ENCODE results near the gene TSEN2. TPM values are rescaled to one million over a fixed set of nuclear protein-coding genes. Genes with fewer than 3 reads are reported as not detected.

TSEN2 gene
- total and polyA plus RNA-seq, 9 of the 15 experiments (the other 6 are each of a cell fraction or from before 2014, with no cell fraction given), result 38.5 to 76.3 (median 46.6) TPM

DNA sequence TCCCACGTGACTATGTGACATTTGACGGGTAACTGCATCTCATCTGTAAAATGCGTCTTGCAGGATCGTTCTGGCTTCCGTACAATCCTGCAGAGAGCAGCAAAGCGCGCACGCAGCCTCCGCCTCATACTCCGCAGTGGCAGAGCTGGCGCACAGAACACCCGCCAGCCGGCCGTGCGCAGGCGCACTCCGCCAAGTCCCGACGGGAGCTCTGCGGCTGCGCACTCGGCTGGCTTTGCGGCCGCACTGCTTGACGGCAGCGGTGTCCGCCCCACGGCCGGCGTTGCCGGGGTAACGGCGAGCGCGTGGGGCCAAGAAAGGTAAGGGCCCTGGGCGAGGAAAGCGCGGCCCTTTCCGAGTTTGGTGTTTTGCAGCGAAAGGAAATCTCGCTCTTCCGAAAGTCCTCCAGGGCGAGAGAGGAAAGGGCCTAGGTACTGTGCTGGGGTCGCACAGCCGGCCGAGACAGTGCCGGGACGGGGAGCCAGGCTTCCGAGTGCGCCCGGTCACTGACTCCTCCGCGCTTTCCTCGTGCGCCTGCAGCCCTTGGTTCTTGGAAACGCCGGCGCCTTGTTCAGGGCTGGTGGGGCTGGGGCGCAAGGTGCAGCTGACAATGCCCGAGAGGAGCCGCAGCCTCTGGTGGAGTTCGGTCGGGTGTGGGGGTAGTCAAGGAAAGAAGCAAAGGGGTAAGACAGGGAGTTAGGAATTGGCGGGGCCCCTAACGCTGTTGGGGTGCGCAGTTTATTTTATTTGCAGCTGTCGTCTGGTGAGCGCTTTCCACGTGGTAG is at the start of gene TSEN2 (continued):
- TF ChIP-seq, protein P1, sequence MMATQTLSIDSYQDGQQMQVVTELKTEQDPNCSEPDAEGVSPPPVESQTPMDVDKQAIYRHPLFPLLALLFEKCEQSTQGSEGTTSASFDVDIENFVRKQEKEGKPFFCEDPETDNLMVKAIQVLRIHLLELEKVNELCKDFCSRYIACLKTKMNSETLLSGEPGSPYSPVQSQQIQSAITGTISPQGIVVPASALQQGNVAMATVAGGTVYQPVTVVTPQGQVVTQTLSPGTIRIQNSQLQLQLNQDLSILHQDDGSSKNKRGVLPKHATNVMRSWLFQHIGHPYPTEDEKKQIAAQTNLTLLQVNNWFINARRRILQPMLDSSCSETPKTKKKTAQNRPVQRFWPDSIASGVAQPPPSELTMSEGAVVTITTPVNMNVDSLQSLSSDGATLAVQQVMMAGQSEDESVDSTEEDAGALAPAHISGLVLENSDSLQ (IDR thresholded peaks at IDR 0.05), result peak; percentile 67
- TF ChIP-seq RBM22 (IDR thresholded peaks at IDR 0.05; ENCODE audit: low read depth, low read length, poor library complexity, severe bottlenecking) (peak; percentile 68), SUPT5H (IDR thresholded peaks at IDR 0.05) (peak; percentile 88), TBL1XR1 (IDR thresholded peaks at IDR 0.05; ENCODE audit: low read length in 2 of 2) (no peak), SMARCA5 (IDR thresholded peaks at IDR 0.05) (no peak), HNRNPUL1 (IDR thresholded peaks at IDR 0.05; ENCODE audit: low read length) (no peak), NR2C2 (CRISPR knock-in tag; IDR thresholded peaks at IDR 0.05) (peak; percentile 66; the same call in 1 of the 2 replicates), NR2C2 (tag; IDR thresholded peaks at IDR 0.05) (no peak; the same call in 1 of the 2 replicates), JUND (IDR thresholded peaks at IDR 0.05; ENCODE audit: borderline replicate concordance, low read depth, low read length) (0 out of 2 replicates have a peak, but pooled peaks have one; percentile 15), JUND (tag; IDR thresholded peaks at IDR 0.05; ENCODE audit: borderline replicate concordance, low read depth, low read length) (no peak), EZH2 (IDR thresholded peaks at IDR 0.05; ENCODE audit: borderline replicate concordance, low read depth, low read length) (no peak), TAF15 (IDR thresholded peaks at IDR 0.05; ENCODE audit: low read depth, low read length) (no peak), TEAD4 (IDR thresholded peaks at IDR 0.05; ENCODE audit: low read length) (no peak), TEAD4 (CRISPR knock-in tag; IDR thresholded peaks at IDR 0.05; ENCODE audit: borderline replicate concordance) (peak; percentile 61; the same call in 1 of the 2 replicates), ZC3H11A (IDR thresholded peaks at IDR 0.05; ENCODE audit: low read depth, low read length) (no peak), EWSR1 (IDR thresholded peaks at IDR 0.05; ENCODE audit: borderline replicate concordance, low read depth, partially characterized antibody) (no peak), PHF21A (IDR thresholded peaks at IDR 0.05; ENCODE audit: borderline replicate concordance, low read depth) (no peak), ZNF551 (CRISPR knock-in tag; IDR thresholded peaks at IDR 0.05) (no peak), ZNF77 (CRISPR knock-in tag; IDR thresholded peaks at IDR 0.05) (no peak), EP300 (IDR thresholded peaks at IDR 0.05; ENCODE audit: low read length) (peak; percentile 6; the same call in 1 of the 2 replicates), C11orf30 (IDR thresholded peaks at IDR 0.05; ENCODE audit: low read depth) (no peak; the same call in 1 of the 2 replicates), FOXK2 (conservative IDR thresholded peaks at IDR 0.05 in 1 of 2, IDR thresholded peaks at IDR 0.05 in 1 of 2; ENCODE audit: low read depth in 2 of 2) (peak in 1 of 2 experiments; percentile 45; a peak in 2 of 4 replicates), MTA1 (IDR thresholded peaks at IDR 0.05; ENCODE audit: borderline replicate concordance) (no peak), LCOR (CRISPR knock-in tag; IDR thresholded peaks at IDR 0.05) (peak; percentile 52; the same call in 1 of the 2 replicates), ZNF507 (tag; conservative IDR thresholded peaks at IDR 0.05) (no peak), RAD21 (CRISPR knock-in tag; conservative IDR thresholded peaks at IDR 0.05 in 1 of 2, IDR thresholded peaks at IDR 0.05 in 1 of 2) (peak in 1 of 2 experiments; percentile 62; a peak in 3 of 4 replicates)
- TF ChIP-seq, protein P2, sequence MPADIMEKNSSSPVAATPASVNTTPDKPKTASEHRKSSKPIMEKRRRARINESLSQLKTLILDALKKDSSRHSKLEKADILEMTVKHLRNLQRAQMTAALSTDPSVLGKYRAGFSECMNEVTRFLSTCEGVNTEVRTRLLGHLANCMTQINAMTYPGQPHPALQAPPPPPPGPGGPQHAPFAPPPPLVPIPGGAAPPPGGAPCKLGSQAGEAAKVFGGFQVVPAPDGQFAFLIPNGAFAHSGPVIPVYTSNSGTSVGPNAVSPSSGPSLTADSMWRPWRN (IDR thresholded peaks at IDR 0.05; ENCODE audit: low read depth), result no peak
- TF ChIP-seq, protein P3, sequence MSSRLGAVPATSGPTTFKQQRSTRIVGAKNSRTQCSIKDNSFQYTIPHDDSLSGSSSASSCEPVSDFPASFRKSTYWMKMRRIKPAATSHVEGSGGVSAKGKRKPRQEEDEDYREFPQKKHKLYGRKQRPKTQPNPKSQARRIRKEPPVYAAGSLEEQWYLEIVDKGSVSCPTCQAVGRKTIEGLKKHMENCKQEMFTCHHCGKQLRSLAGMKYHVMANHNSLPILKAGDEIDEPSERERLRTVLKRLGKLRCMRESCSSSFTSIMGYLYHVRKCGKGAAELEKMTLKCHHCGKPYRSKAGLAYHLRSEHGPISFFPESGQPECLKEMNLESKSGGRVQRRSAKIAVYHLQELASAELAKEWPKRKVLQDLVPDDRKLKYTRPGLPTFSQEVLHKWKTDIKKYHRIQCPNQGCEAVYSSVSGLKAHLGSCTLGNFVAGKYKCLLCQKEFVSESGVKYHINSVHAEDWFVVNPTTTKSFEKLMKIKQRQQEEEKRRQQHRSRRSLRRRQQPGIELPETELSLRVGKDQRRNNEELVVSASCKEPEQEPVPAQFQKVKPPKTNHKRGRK (tag; IDR thresholded peaks at IDR 0.05), result no peak

Data from K562 (cell line).